ENCODE measurements around the gene HMCN2.

The HMCN2 gene

GRCh38 chr9:130364619-130365322 is 99.2 kb downstream of the HMCN2 start:
- Histone ChIP-seq H4K91ac (ENCODE audit: low read depth, low read length, poor library complexity) (no peak overlapping the region), H2BK5ac (ENCODE audit: low read length) (peak overlapping the region; percentile 44), H3K4ac (ENCODE audit: low read length) (peak overlapping the region; percentile 47), H2AK5ac (ENCODE audit: low read depth, low read length) (peak overlapping the region; percentile 32), H3K4me3 (ENCODE audit: low read length in 2 of 2) (no peak overlapping the region), H3K9ac (ENCODE audit: low read depth, low read length, poor library complexity) (no peak overlapping the region), H3K36me3 (replicated peaks in 1 of 2; ENCODE audit: control insufficient read depth in 2 of 2, insufficient read depth in 2 of 2, low read length in 2 of 2) (no peaks in the 10 kb centered on the region), H3K23ac (ENCODE audit: low read depth, low read length, poor library complexity) (peak overlapping the region; percentile 22), H3K9me3 (replicated peaks in 1 of 2; ENCODE audit: control insufficient read depth in 2 of 2, insufficient read depth in 1 of 2, low read depth in 1 of 2, low read length in 2 of 2) (no peaks in the 10 kb centered on the region), H3K14ac (ENCODE audit: low read length) (peak overlapping the region; percentile 59), H3K18ac (ENCODE audit: low read length) (peak overlapping the region; percentile 82), H2BK12ac (ENCODE audit: low read length) (peak overlapping the region; percentile 53), H2BK15ac (ENCODE audit: low read length) (no peak overlapping the region), H3K4me1 (ENCODE audit: control insufficient read depth in 2 of 2, insufficient read depth in 1 of 2, low read depth in 1 of 2, low read length in 2 of 2) (no peaks in the 10 kb centered on the region), H3K27me3 (ENCODE audit: control insufficient read depth in 3 of 3, insufficient read depth in 3 of 3, low read depth in 1 of 3, low read length in 3 of 3) (peaks cover 0 to 1% (median 0%) of the 10 kb centered on the region in 3 experiments), H4K8ac (ENCODE audit: low read depth, low read length) (no peak overlapping the region), H3K27ac (replicated peaks; ENCODE audit: low read length) (no peak overlapping the region), H3K79me1 (ENCODE audit: low read depth, low read length) (no peaks in the 10 kb centered on the region), H3K4me2 (ENCODE audit: insufficient read depth, low read length, poor library complexity, severe bottlenecking) (no peak overlapping the region), H2AFZ (ENCODE audit: low read length) (no peak overlapping the region), H2BK120ac (ENCODE audit: low read depth, low read length) (no peak overlapping the region)
- DNase-seq (ENCODE audit: low spot score), result no peak
- WGBS, 2 donors (ENCODE audit: extremely low coverage in 2 of 2, insufficient read length in 2 of 2, insufficient replicate concordance in 1 of 2), result no CpG with 5 or more reads among the region's 13 CpGs

DNA sequence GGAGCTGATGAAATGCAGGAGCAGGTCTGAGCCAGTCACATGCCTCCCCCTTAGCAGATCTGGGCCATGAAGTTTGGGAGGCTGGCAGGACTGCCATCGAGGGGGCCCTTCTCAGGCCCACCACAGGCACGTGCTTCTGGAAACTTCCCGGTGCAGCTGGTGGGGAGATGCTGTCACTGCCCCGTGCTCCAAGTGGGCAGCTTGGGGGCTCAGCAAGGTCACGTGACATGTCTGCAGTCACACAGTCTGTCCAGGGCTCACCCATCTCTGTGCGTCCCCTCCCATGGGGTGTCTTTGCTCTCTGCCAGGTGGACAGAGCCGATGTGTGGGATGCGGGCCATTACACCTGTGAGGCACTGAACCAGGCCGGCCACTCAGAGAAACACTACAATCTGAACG is 99.8 kb downstream of the HMCN2 start:
- Histone ChIP-seq H3K36me3 (replicated peaks in 1 of 2; ENCODE audit: control insufficient read depth in 2 of 2, insufficient read depth in 2 of 2, low read length in 2 of 2) (no peaks in the 10 kb centered on the region), H4K8ac (ENCODE audit: low read depth, low read length) (no peak overlapping the region), H3K4ac (ENCODE audit: low read length) (no peak overlapping the region), H3K79me1 (ENCODE audit: low read depth, low read length) (no peaks in the 10 kb centered on the region), H3K27me3 (ENCODE audit: control insufficient read depth in 3 of 3, insufficient read depth in 3 of 3, low read depth in 1 of 3, low read length in 3 of 3) (peaks cover 0 to 1% (median 0%) of the 10 kb centered on the region in 3 experiments), H3K9ac (ENCODE audit: low read depth, low read length, poor library complexity) (no peak overlapping the region), H2AFZ (ENCODE audit: low read length) (no peak overlapping the region), H3K23ac (ENCODE audit: low read depth, low read length, poor library complexity) (no peak overlapping the region), H2BK15ac (ENCODE audit: low read length) (peak overlapping the region; percentile 43), H4K91ac (ENCODE audit: low read depth, low read length, poor library complexity) (no peak overlapping the region), H2AK5ac (ENCODE audit: low read depth, low read length) (peak overlapping the region; percentile 32), H2BK120ac (ENCODE audit: low read depth, low read length) (no peak overlapping the region), H3K27ac (replicated peaks; ENCODE audit: low read length) (no peak overlapping the region), H3K9me3 (replicated peaks in 1 of 2; ENCODE audit: control insufficient read depth in 2 of 2, insufficient read depth in 1 of 2, low read depth in 1 of 2, low read length in 2 of 2) (no peaks in the 10 kb centered on the region), H3K14ac (ENCODE audit: low read length) (no peak overlapping the region), H3K4me3 (ENCODE audit: low read length in 2 of 2) (no peak overlapping the region), H2BK12ac (ENCODE audit: low read length) (peak overlapping the region; percentile 84), H3K4me1 (ENCODE audit: control insufficient read depth in 2 of 2, insufficient read depth in 1 of 2, low read depth in 1 of 2, low read length in 2 of 2) (no peaks in the 10 kb centered on the region), H2BK5ac (ENCODE audit: low read length) (peak overlapping the region; percentile 44), H3K4me2 (ENCODE audit: insufficient read depth, low read length, poor library complexity, severe bottlenecking) (no peak overlapping the region), H3K18ac (ENCODE audit: low read length) (peak overlapping the region; percentile 5)
- WGBS, 2 donors (ENCODE audit: extremely low coverage in 2 of 2, insufficient read length in 2 of 2, insufficient replicate concordance in 1 of 2), result no CpG with 5 or more reads among the region's 10 CpGs
- no peak for DNase-seq (ENCODE audit: low spot score)

DNA sequence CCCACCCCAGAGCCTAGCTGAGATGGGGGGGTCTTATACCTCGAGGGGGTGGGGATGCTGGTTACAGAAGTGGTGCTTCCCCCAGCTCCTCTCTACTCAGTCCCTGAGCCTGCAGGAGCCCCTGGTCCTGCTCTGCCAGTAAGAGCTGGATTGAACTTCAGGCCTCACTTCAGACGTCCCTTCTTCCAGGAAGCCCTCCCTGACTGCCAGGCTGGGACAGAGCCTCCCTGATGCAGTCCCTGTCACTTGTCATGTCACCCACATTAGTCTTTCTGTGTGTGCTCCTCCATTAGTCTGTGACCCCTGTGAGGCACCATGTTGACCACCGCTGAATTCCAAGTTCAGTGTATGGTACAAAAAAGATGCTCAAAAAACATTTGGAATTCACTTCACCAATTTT is 100.5 kb downstream of the HMCN2 start:
- H3K4ac ChIP-seq (ENCODE audit: low read length), result no peak overlapping the region
- no peak overlapping the region for H4K91ac ChIP-seq (ENCODE audit: low read depth, low read length, poor library complexity)
- H3K14ac ChIP-seq (ENCODE audit: low read length), result peak overlapping the region; percentile 38
- peak overlapping the region; percentile 44 for H2BK5ac ChIP-seq (ENCODE audit: low read length)
- H2BK15ac ChIP-seq (ENCODE audit: low read length), result peak overlapping the region; percentile 67
- DNase-seq (ENCODE audit: low spot score), result no peak
- H3K4me3 ChIP-seq (ENCODE audit: low read length in 2 of 2), result no peak overlapping the region
- H4K8ac ChIP-seq (ENCODE audit: low read depth, low read length), result no peak overlapping the region
- no peaks in the 10 kb centered on the region for H3K9me3 ChIP-seq (replicated peaks in 1 of 2; ENCODE audit: control insufficient read depth in 2 of 2, insufficient read depth in 1 of 2, low read depth in 1 of 2, low read length in 2 of 2)
- H3K79me1 ChIP-seq (ENCODE audit: low read depth, low read length), result no peaks in the 10 kb centered on the region
- H3K23ac ChIP-seq (ENCODE audit: low read depth, low read length, poor library complexity), result no peak overlapping the region
- H3K4me2 ChIP-seq (ENCODE audit: insufficient read depth, low read length, poor library complexity, severe bottlenecking), result no peak overlapping the region
- H3K9ac ChIP-seq (ENCODE audit: low read depth, low read length, poor library complexity), result no peak overlapping the region
- no peak overlapping the region for H3K27ac ChIP-seq (replicated peaks; ENCODE audit: low read length)
- no peaks in the 10 kb centered on the region for H3K4me1 ChIP-seq (ENCODE audit: control insufficient read depth in 2 of 2, insufficient read depth in 1 of 2, low read depth in 1 of 2, low read length in 2 of 2)
- peaks cover 0 to 1% (median 0%) of the 10 kb centered on the region in 3 experiments for H3K27me3 ChIP-seq (ENCODE audit: control insufficient read depth in 3 of 3, insufficient read depth in 3 of 3, low read depth in 1 of 3, low read length in 3 of 3)
- no peak overlapping the region for H2BK12ac ChIP-seq (ENCODE audit: low read length)
- no CpG with 5 or more reads among the region's 3 CpGs for WGBS, 2 donors (ENCODE audit: extremely low coverage in 2 of 2, insufficient read length in 2 of 2, insufficient replicate concordance in 1 of 2)
- H2AFZ ChIP-seq (ENCODE audit: low read length), result no peak overlapping the region
- H2AK5ac ChIP-seq (ENCODE audit: low read depth, low read length), result peak overlapping the region; percentile 19
- H2BK120ac ChIP-seq (ENCODE audit: low read depth, low read length), result no peak overlapping the region
- peak overlapping the region; percentile 27 for H3K18ac ChIP-seq (ENCODE audit: low read length)
- no peaks in the 10 kb centered on the region for H3K36me3 ChIP-seq (replicated peaks in 1 of 2; ENCODE audit: control insufficient read depth in 2 of 2, insufficient read depth in 2 of 2, low read length in 2 of 2)

- H3K18ac ChIP-seq (ENCODE audit: low read length), result no peak overlapping the region
- H4K8ac ChIP-seq (ENCODE audit: low read depth, low read length), result no peak overlapping the region
- H3K14ac ChIP-seq (ENCODE audit: low read length), result peak overlapping the region; percentile 96
- no peak overlapping the region for H3K23ac ChIP-seq (ENCODE audit: low read depth, low read length, poor library complexity)
- H3K36me3 ChIP-seq (replicated peaks in 1 of 2; ENCODE audit: control insufficient read depth in 2 of 2, insufficient read depth in 2 of 2, low read length in 2 of 2), result no peaks in the 10 kb centered on the region
- H2BK120ac ChIP-seq (ENCODE audit: low read depth, low read length), result no peak overlapping the region
- no peaks in the 10 kb centered on the region for H3K79me1 ChIP-seq (ENCODE audit: low read depth, low read length)
- no peak overlapping the region for H2AFZ ChIP-seq (ENCODE audit: low read length)
- no peak overlapping the region for H3K27ac ChIP-seq (replicated peaks; ENCODE audit: low read length)
- no peak overlapping the region for H3K4me2 ChIP-seq (ENCODE audit: insufficient read depth, low read length, poor library complexity, severe bottlenecking)
- no peak for DNase-seq (ENCODE audit: low spot score)
- H2BK12ac ChIP-seq (ENCODE audit: low read length), result no peak overlapping the region
- peaks cover 0 to under 1% of the 10 kb centered on the region in 2 donors for H3K4me1 ChIP-seq (ENCODE audit: control insufficient read depth in 2 of 2, insufficient read depth in 1 of 2, low read depth in 1 of 2, low read length in 2 of 2)
- H4K91ac ChIP-seq (ENCODE audit: low read depth, low read length, poor library complexity), result no peak overlapping the region
- no CpG with 5 or more reads among the region's 8 CpGs for WGBS, 2 donors (ENCODE audit: extremely low coverage in 2 of 2, insufficient read length in 2 of 2, insufficient replicate concordance in 1 of 2)
- peaks cover 0 to 1% (median 0%) of the 10 kb centered on the region in 3 experiments for H3K27me3 ChIP-seq (ENCODE audit: control insufficient read depth in 3 of 3, insufficient read depth in 3 of 3, low read depth in 1 of 3, low read length in 3 of 3)
- no peaks in the 10 kb centered on the region for H3K9me3 ChIP-seq (replicated peaks in 1 of 2; ENCODE audit: control insufficient read depth in 2 of 2, insufficient read depth in 1 of 2, low read depth in 1 of 2, low read length in 2 of 2)
- no peak overlapping the region for H3K9ac ChIP-seq (ENCODE audit: low read depth, low read length, poor library complexity)
- H2AK5ac ChIP-seq (ENCODE audit: low read depth, low read length), result no peak overlapping the region
- H2BK5ac ChIP-seq (ENCODE audit: low read length), result no peak overlapping the region
- H3K4ac ChIP-seq (ENCODE audit: low read length), result no peak overlapping the region
- no peak overlapping the region for H2BK15ac ChIP-seq (ENCODE audit: low read length)
- peak overlapping the region in 1 of 2 donors; percentile 23 for H3K4me3 ChIP-seq (ENCODE audit: low read length in 2 of 2)
Measured at GRCh38 chr9:130366888-130367550, 101.5 kb downstream of the HMCN2 start.
